Germinal center (tissue), 1 donor: Measurements from ENCODE around the gene KLF9.
"Not testable (repeated sequence)": the region's sequence is repeated elsewhere in the genome, so short reads cannot be mapped to it uniquely, and the experiment has no call there.

ENCODE experiments used
- DNase-seq: peaks from one replicate; pipeline ENCODE4 v3.0.0; 2012; ENCODE audit warnings: mixed read lengths, low spot score

The KLF9 gene

DNA sequence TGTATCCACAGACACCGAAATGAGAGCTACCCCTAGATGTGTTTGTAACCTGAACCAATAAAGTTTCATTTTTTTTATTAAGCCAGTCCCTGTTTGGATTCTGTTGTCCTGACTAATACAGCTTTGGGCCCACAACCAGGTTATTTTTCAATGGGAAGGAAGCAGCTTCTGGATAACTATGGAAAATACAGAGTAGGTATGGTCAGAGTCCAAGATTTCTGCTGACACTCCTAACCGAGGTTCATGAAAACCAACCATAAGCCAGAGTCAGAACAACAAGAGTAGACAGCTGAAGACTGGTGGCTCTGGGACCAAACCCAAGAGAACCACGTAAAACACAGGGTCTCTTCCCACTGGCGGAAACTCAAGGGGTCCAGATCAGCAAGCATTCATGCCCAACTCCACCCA lies 10.8 kb downstream of the KLF9 start:
- DNase-seq = no peak

DNA sequence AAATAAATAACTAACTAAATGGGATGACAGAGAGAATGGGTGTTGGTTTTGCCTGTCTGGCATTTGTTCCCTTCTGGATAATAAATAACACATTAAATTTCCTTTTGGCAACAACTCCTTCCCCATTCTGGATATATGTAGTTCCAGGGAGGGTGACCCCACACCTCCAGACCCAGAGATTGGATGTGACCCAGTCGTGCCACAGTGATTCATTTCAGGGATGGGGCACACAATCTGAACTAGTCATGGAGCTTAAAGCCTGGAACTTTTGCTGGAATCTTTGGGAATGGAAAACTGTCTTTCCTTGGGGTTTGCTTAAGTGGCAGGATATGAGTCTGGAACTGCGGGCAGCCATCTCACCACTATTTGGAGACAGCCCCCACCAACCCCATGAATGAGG lies 11.3 kb downstream of the KLF9 start:
- DNase-seq = no peak

- DNase-seq = no peak
Observed at GRCh38 chr9:70402213-70402612, 12.2 kb downstream of the KLF9 start.

- not testable (repeated sequence) for DNase-seq
Observed at GRCh38 chr9:70401241-70401640, 13.2 kb downstream of the KLF9 start.

DNA sequence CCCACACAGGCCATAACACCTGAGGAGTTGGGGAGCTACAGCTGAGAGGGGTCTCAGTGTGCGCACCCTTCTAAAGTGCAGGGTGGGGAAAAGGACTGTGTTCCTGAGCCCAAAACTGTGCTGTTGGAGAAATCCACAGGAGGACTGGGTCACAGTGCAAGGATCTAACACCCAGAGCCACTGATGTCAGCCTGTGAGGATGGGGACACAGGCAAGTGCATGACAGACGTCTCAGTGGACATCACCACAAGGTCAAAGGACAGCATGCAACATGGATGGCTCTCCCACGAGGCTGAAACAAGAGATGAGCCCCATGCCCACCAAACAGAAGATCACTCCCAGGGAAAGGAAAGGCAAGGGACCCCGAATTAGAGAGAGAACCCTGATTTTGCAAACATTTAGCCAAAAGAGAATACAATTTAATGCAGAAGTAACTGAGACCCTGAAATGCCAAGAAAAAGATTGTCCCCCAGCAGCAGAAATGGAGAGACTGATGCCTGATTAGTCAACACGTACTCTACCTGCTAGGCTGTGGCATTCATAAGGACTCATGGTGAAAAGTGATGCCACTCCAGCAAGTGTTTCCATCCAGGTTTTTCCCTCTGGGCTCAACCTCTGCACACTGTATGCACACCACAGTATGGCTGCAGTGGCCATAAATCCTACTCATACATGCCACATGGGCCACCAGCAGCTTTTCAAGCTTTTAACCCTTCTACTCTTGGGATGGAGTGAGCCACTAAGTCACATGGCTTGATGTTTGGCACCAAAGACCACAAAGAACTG lies 14.2 kb downstream of the KLF9 start:
- no peak for DNase-seq

GRCh38 chr9:70399141-70399540 lies 15.3 kb downstream of the KLF9 start:
- no peak for DNase-seq

DNA sequence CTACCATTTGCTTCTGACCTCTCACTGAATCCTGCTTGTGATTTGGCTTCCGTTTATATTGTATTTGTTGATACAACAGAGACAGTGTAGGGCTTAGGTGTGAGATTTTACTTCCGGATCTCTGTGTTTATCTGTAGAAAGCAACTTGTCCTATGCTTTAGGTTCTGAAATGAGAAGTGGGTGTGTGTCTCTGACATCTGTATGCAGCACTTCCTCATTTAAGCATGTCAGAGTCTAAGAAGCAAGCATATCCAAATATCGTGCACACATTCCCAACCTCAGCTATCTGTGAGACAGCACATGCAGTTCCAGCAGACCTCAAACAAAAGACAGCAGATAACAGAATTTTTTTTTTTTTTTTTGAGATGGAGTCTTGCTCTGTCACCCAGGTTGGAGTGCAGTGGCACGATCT lies 16.3 kb downstream of the KLF9 start:
- DNase-seq = peak; percentile 50

DNA sequence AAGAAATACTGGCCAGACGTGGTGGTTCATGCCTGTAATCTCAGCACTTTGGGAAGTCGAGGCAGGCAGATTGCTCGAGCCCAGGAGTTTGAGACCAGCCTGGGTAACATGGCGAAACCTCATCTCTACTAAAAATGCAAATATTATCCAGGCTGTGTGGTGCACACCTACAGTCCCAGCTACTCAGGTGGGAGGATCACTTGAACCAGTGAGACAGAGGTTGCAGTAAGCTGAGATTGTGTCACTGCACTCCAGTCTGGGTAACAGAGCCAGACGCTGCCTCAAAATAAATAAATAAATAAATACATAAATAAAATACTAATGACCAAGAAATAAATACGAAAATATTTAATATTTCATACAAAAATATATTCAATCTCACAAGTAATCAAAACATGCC lies 18.8 kb downstream of the KLF9 start:
- no peak for DNase-seq

DNA sequence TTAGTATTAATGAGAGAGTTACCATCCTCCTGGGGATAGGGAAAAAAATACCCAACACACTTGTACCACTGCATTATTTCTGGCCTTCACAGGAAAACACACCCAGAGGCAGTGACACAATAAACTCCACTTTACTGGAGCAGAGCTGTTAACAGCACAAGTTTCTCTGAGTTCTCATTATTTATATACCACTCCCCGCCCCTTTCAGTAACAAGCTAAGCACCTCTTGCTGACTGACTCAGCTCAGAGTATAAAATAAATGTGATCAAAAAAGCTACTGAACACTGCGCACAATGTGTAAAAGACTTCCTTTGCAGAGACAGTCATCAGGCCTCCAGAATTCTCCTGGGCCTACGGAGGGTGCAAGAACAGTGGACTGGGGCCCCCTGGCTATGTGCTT lies 21.6 kb downstream of the KLF9 start:
- DNase-seq = no peak

- DNase-seq = no peak
Observed at GRCh38 chr9:70392189-70392588, 22.3 kb downstream of the KLF9 start.

DNA sequence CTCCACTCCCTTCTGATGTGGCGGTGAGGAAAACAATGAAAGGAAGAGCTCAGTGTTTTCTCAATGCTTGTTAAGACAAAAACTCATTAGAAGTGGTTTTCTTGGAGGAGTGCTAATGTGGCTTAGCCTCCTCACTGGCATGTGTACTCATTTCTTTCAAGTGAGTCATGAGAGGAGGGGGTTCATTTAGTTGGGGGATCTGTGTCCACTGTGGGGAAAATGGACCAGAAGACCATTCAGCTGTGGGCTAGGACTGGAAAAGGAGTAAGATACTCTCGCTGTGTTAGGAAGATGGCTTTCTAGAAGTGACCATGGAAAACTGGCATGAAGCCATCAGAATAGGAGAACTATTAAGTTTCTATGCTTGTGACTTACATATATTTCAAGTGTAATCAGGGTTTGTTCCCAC lies 23.5 kb downstream of the KLF9 start:
- no peak for DNase-seq

GRCh38 chr9:70389621-70390266 lies 24.7 kb downstream of the KLF9 start:
- no peak for DNase-seq

- no peak for DNase-seq
Observed at GRCh38 chr9:70389188-70389587, 25.3 kb downstream of the KLF9 start.

DNA sequence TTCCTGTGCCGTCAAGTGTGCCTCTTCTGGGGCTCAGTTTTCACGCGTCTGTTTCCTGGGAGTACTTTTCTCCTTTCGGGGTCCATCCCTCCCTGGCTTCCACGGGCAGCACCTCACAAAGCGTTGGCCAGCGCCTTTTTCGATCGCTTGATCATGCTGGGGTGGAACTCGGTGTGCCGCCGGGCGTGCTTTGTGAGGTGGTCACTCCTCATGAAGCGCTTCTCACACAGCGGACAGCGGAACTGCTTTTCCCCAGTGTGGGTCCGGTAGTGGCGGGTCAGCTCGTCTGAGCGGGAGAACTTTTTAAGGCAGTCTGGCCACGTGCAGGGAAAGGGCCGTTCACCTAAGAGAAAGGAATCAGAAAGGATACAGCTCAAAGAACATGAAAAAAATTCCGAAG lies 26.8 kb downstream of the KLF9 start:
- DNase-seq = no peak

GRCh38 chr9:70385426-70385825 lies 29.0 kb downstream of the KLF9 start:
- DNase-seq = no peak

DNA sequence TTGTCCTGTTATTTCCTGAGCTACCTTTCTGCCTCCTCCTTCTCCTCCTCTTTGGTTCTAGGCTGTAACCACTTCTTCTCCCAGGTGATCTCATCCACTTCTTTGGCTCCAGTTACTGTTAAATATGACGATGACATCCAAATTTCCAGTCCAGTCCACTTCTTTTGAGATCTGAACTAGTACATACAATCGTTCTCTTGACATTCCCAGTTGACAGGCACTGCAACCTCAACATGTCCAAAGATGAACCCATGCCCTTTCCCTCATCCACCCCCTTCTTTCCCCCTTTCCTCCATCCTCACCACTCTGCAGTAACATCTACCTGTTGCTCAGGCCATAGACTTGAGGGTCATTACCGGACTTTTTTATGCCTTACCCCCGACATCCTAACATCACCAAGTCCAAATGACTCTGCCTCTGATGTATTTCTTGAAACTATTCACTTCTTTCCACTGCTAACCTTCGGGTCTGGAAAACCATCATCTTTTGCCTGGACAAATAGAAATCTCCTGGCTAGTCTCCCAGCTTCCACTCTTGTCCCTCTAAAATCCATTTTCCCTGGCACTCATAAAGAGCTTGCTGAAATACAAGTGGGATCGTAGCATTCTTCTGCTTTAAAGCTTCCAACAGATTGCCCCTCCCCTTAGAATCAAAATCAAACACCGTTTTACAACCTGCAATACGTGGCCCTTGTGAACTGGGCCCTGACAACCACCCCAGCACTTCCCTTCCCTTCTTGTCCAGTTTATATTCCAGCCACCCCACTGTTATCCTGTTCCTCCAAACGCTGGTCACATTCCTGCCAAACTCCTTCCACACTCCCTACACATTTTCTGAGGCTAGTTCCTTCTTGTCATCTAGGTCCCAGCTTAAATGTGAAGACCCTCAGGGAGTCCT lies 31.5 kb downstream of the KLF9 start:
- DNase-seq = no peak

DNA sequence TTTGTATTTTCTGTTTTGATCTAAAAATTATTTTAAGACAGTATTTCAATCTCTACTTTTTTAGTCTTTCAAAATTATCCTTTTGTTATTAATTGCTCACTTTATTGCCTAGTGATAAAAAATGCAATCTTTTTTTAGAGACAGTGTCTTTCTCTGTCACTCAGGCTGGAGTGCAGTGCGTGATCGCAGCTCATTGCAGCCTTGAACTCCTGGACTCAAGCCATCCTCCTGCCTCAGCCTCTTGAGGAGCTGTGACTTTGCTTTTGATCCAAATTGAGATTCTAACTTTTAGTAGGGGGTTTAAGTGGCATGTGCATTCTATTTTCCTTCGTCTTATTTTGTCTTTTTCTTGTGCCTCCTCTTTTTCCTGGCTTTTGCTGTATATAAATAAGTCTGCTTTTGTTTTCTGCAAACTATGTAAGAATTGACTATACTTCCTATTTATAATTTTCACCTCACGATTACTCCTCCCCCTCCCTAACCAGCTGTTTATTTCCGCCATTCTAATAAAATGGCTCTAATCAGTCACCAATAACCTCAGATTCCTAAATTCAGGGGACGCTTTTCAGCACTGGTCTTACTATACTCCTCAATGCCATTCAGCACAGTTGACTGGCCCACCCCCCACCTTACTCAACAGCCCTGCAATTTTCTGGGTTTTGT lies 32.3 kb downstream of the KLF9 start:
- DNase-seq = no peak

- DNase-seq = no peak
Observed at GRCh38 chr9:70374962-70375618, 39.4 kb downstream of the KLF9 start.

DNA sequence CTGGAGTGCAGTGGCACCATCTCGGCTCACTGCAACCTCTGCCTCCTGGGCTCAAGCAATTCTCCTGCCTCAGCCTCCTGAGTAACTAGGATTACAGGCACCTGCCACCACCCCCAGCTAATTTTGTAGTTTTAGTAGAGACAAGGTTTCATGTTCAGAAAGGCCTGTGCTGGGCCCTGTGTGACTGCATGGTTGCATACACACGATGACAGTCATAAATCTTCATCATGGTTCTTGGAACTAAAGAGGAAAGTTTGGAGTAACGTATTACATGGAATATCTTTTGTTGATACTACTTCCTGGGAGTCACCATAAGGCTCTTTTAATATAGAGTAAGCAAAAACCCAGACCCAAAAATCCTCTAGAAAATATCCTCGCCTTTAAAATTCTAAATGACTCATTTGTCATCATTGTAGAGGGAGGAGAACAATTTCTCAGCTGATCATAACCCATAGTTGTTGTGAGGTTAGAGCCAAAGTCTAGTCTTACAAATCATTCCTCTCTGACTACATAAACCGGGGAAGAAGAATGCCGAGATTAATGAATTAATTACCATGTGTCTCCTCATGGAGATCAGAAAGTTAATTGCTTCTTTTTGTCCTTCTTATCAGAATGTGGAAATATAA lies 47.0 kb downstream of the KLF9 start:
- DNase-seq = no peak

GRCh38 chr9:70363760-70364159 lies 50.7 kb downstream of the KLF9 start:
- no peak for DNase-seq

GRCh38 chr9:70362952-70363351 lies 51.5 kb downstream of the KLF9 start:
- no peak for DNase-seq
